Prostate gland (tissue), 2 donors: Measurements from ENCODE around the gene PLCB3.

Experiments used
- POLR2A ChIP-seq: fragments of 450-650 bp; IDR thresholded peaks from one replicate; pipeline ENCODE4 v1.6.1; 2016; ENCODE audit warnings: antibody characterized with exemption, mild to moderate bottlenecking
- POLR2AphosphoS5 ChIP-seq: sonication (generic); formaldehyde crosslinking; IDR thresholded peaks from one replicate; pipeline ENCODE4 v1.6.1; 2017; ENCODE audit warnings: antibody characterized with exemption
- TF ChIP-seq, protein P1 (sequence below), 4 experiments: fragments of 200-600 bp in 2 of 4; fragments of 450-650 bp in 2 of 4; sonication (generic) in 2 of 4; IDR thresholded peaks; 1 replicate in 3 of 4; 2 replicates in 1 of 4; pipeline ENCODE4 v1.5.1; 2016 to 2019; ENCODE audit warnings: antibody characterized with exemption in 4 of 4, mild to moderate bottlenecking in 2 of 4, moderate library complexity in 2 of 4

DNA sequence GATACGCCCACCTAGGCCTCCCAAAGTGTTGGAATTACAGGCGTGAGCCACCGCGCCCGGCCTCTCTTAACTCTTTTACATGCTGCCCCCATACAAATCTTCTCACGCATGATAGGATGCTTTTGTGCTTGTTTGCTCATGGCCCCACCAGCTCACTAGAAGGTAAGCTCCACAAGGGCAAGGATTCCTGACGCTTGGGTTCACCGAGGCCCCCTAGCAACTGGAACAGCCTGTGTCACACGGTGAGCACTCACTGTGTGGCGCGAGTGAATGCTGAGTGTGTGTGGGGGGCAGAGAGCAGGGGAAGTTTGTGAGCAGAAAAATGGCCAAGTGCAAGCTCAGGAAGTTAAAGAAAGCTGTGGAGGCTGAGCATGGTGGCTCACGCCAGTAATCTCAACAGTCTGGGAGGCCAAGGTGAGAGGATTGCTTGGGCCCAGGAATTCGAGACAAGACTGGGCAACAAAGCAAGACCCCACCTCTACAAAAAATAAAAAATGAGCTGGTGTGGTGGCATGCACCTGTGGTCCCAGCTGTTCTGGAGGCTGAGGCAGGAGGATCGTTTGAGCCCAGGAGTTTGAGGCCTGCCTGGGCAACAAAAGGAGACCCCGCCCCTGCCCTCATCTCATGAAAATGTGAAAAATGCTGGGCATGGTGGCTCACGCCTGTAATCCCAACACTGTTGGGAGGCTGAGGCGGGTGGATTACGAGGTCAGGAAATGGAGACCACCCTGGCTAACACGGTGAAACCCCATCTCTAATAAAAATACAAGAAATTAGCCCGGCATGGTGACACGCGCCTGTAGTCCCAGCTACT lies 30.8 kb downstream of the PLCB3 start:
- TF ChIP-seq, protein P1, sequence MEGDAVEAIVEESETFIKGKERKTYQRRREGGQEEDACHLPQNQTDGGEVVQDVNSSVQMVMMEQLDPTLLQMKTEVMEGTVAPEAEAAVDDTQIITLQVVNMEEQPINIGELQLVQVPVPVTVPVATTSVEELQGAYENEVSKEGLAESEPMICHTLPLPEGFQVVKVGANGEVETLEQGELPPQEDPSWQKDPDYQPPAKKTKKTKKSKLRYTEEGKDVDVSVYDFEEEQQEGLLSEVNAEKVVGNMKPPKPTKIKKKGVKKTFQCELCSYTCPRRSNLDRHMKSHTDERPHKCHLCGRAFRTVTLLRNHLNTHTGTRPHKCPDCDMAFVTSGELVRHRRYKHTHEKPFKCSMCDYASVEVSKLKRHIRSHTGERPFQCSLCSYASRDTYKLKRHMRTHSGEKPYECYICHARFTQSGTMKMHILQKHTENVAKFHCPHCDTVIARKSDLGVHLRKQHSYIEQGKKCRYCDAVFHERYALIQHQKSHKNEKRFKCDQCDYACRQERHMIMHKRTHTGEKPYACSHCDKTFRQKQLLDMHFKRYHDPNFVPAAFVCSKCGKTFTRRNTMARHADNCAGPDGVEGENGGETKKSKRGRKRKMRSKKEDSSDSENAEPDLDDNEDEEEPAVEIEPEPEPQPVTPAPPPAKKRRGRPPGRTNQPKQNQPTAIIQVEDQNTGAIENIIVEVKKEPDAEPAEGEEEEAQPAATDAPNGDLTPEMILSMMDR (IDR thresholded peaks at IDR 0.05) = no peak
- TF ChIP-seq POLR2A = no peak
- TF ChIP-seq POLR2AphosphoS5 = no peak
